ENCODE measurements around the gene AMFR.

- no peak for TF ChIP-seq POLR2AphosphoS5 (IDR thresholded peaks at IDR 0.05)
- no peak for TF ChIP-seq CTCF (IDR thresholded peaks at IDR 0.05 in 8 of 11, conservative IDR thresholded peaks at IDR 0.05 in 3 of 11)
Measured at GRCh38 chr16:56457927-56458470, 32.7 kb upstream of the AMFR start.

Data from spleen (tissue), 7 donors.